Tibial artery (tissue), 4 donors: ENCODE data around the gene TACC3.

Experiments
- DNase-seq, 2 donors: peaks; one replicate each; pipeline ENCODE4 v3.0.0-alpha.2; 2019
- H3K27ac ChIP-seq, 2 donors: fragments of 200-600 bp; sonication (generic) in 1 of 2; 1 replicate in 1 of 2; 2 replicates in 1 of 2; pipeline ENCODE4 v1.5.1; 2018 to 2019; ENCODE audit warnings: mild to moderate bottlenecking in 1 of 2
- H3K27me3 ChIP-seq, 2 donors: fragments of 200-600 bp; sonication (generic) in 1 of 2; one replicate each; pipeline versions ENCODE4 v1.5.1 to v1.6.0; 2016 to 2019
- H3K36me3 ChIP-seq, 3 donors: fragments of 200-600 bp; sonication (generic) in 2 of 3; one replicate each; pipeline ENCODE4 v1.5.1; 2016 to 2019; ENCODE audit warnings: mild to moderate bottlenecking in 2 of 3
- H3K4me1 ChIP-seq, 4 donors: fragments of 200-600 bp; sonication (generic) in 2 of 4; 1 replicate in 3 of 4; 2 replicates in 1 of 4; pipeline ENCODE4 v1.5.1; 2016 to 2019
- H3K4me3 ChIP-seq, 2 donors: fragments of 200-600 bp; sonication (generic) in 1 of 2; 1 replicate in 1 of 2; 2 replicates in 1 of 2; pipeline ENCODE4 v1.5.1; 2018 to 2019; ENCODE audit warnings: mild to moderate bottlenecking in 2 of 2
- H3K9me3 ChIP-seq, 3 donors: fragments of 200-600 bp; sonication (generic) in 1 of 3; one replicate each; pipeline ENCODE4 v1.5.1; 2016 to 2019
- CTCF ChIP-seq, 2 experiments: fragments of 200-600 bp in 1 of 2; fragments of 450-650 bp in 1 of 2; IDR thresholded peaks; one replicate each; pipeline ENCODE4 v1.5.1; 2017 to 2019; ENCODE audit warnings: antibody characterized with exemption in 2 of 2, mild to moderate bottlenecking in 1 of 2, moderate library complexity in 1 of 2
- intact Hi-C: fragments of 100-400 bp; cut with DNase I; formaldehyde crosslinking; loops from one replicate; pipeline ENCODE4 v1.15.0; 2023; ENCODE audit warnings: low total_unique reads

Gene TACC3

GRCh38 chr4:1792832-1793495 is 71.6 kb downstream of the TACC3 start, which contains the start of gene FGFR3:
Gene FGFR3 (plus strand): TSS chr4:1793293. CDS start chr4:1793935, 642 bp downstream.
- no peak for TF ChIP-seq CTCF (IDR thresholded peaks at IDR 0.05)
- Histone ChIP-seq H3K27me3 (peaks cover 0 to 66% of the 10 kb centered on the region in 2 donors), H3K4me1 (peaks cover 0 to 29% (median 19%) of the 10 kb centered on the region in 4 donors), H3K36me3 (no peaks in the 10 kb centered on the region), H3K27ac (no peak within 1 kb of the TSS), H3K4me3 (peak within 1 kb of the TSS; percentile 44 to 58), H3K9me3 (no peaks in the 10 kb centered on the region)
- intact Hi-C loops = loop anchor here (5.0 kb wide), 1 partner anchor 699 kb away; no protein-coding TSS in a partner anchor
- no peak for DNase-seq

- Histone ChIP-seq H3K27ac (no peak overlapping the region), H3K36me3 (no peaks in the 10 kb centered on the region), H3K4me3 (peak overlapping the region; percentile 44 to 58), H3K27me3 (peaks cover 0 to 71% of the 10 kb centered on the region in 2 donors), H3K9me3 (no peaks in the 10 kb centered on the region), H3K4me1 (peaks cover 0 to 24% (median 17%) of the 10 kb centered on the region in 4 donors)
- no peak for TF ChIP-seq CTCF (IDR thresholded peaks at IDR 0.05)
- intact Hi-C loops = loop anchor here (5.0 kb wide), 1 partner anchor 699 kb away; no protein-coding TSS in a partner anchor
- DNase-seq = no peak
Measured at GRCh38 chr4:1793496-1793840, 72.1 kb downstream of the TACC3 start.

GRCh38 chr4:1793940-1794808 is 72.9 kb downstream of the TACC3 start:
- no peak for DNase-seq
- no peak for TF ChIP-seq CTCF (IDR thresholded peaks at IDR 0.05)
- Histone ChIP-seq H3K27me3 (peaks cover 0 to 78% of the 10 kb centered on the region in 2 donors), H3K4me3 (peak overlapping the region; percentile 44 to 58), H3K4me1 (peaks cover 0 to 24% (median 17%) of the 10 kb centered on the region in 4 donors), H3K36me3 (no peaks in the 10 kb centered on the region), H3K9me3 (no peaks in the 10 kb centered on the region), H3K27ac (no peak overlapping the region)
- intact Hi-C loops = loop anchor here (5.0 kb wide), 1 partner anchor 698 kb away; no protein-coding TSS in a partner anchor
